AG04450 (cell line): ENCODE measurements around the gene RC3H2. TPM values are rescaled to one million over a fixed set of nuclear protein-coding genes. Genes with fewer than 3 reads are reported as not detected.
"Not testable (repeated sequence)": the region's sequence is repeated elsewhere in the genome, so short reads cannot be mapped to it uniquely, and the experiment has no call there.

ENCODE experiments used
- CTCF ChIA-PET: fragments of 300-600, 350-600 bp; formaldehyde crosslinking; extraction: SDS; loops from one replicate; lab custom pipeline; 2022; ENCODE audit warnings: antibody characterized with exemption, inconsistent platforms; lab: Charles Lee
- POLR2A ChIA-PET: fragments of 350-600 bp; formaldehyde crosslinking; extraction: SDS; loops from one replicate; lab custom pipeline; 2021; ENCODE audit warnings: antibody characterized with exemption, inconsistent platforms; lab: Yijun Ruan, JAX
- DNase-seq: peaks from one replicate; pipeline ENCODE4 v3.0.0-alpha.2; 2011; ENCODE audit warnings: low read depth, low spot score
- H3K27ac ChIP-seq: one replicate; pipeline ENCODE4 v1.5.1; 2012; ENCODE audit warnings: low read depth, low read length, control low read depth
- H3K27me3 ChIP-seq: one replicate; pipeline ENCODE4 v1.6.0; 2012; ENCODE audit warnings: low read length; ENCODE audit not compliant: control insufficient read depth, insufficient read depth
- H3K4me3 ChIP-seq: 2 replicates; pipeline ENCODE4 v1.5.1; 2011; ENCODE audit warnings: mild to moderate bottlenecking, low read depth, low read length, control low read depth
- H3K9me3 ChIP-seq: 2 replicates; pipeline ENCODE4 v1.5.1; 2012; ENCODE audit warnings: low read length; ENCODE audit not compliant: control insufficient read depth, insufficient read depth
- CTCF ChIP-seq: IDR thresholded peaks from 2 replicates; pipeline ENCODE4 v1.5.1; 2011; ENCODE audit warnings: low read depth, low read length, control low read depth, inconsistent platforms
- polyA plus RNA-seq: library from polyadenylated mRNA; depleted of rRNA; stranded (reverse); fragments of >200 nt; gene quantifications from 2 replicates; pipeline ENCODE4 v1.2.3, GENCODE V29; 2011

RC3H2 gene
- polyA plus RNA-seq, 1 experiment: 47.2 TPM

- H3K9me3 ChIP-seq: no peaks in the 10 kb centered on the region
- TF ChIP-seq CTCF: no peak
- no peak for DNase-seq
- H3K27ac ChIP-seq: no peak overlapping the region
- no peak overlapping the region for H3K4me3 ChIP-seq
- CTCF ChIA-PET: no interaction called here
- POLR2A ChIA-PET: no interaction called here
- no peaks in the 10 kb centered on the region for H3K27me3 ChIP-seq
Measured at GRCh38 chr9:122888480-122888879, 16.7 kb downstream of the RC3H2 start.

GRCh38 chr9:122883125-122883524, 22.0 kb downstream of the RC3H2 start:
- no peak for DNase-seq
- no peaks in the 10 kb centered on the region for H3K9me3 ChIP-seq
- H3K27me3 ChIP-seq: no peaks in the 10 kb centered on the region
- no peak overlapping the region for H3K27ac ChIP-seq
- TF ChIP-seq CTCF: no peak
- H3K4me3 ChIP-seq: no peak overlapping the region
- CTCF ChIA-PET: interaction anchor here (1.3 kb wide), 1 partner anchor 107 kb away, joined by 3 read pairs; no protein-coding TSS in a partner anchor
- POLR2A ChIA-PET: no interaction called here

- TF ChIP-seq CTCF: no peak
- no peaks in the 10 kb centered on the region for H3K27me3 ChIP-seq
- CTCF ChIA-PET: no interaction called here
- H3K9me3 ChIP-seq: no peaks in the 10 kb centered on the region
- POLR2A ChIA-PET: no interaction called here
- H3K4me3 ChIP-seq: no peak overlapping the region
- no peak overlapping the region for H3K27ac ChIP-seq
- DNase-seq: no peak
Measured at GRCh38 chr9:122879443-122879842, 25.7 kb downstream of the RC3H2 start.

GRCh38 chr9:122875523-122875922, 29.6 kb downstream of the RC3H2 start:
- H3K27me3 ChIP-seq: no peaks in the 10 kb centered on the region
- H3K27ac ChIP-seq: no peak overlapping the region
- DNase-seq: no peak
- CTCF ChIA-PET: no interaction called here
- POLR2A ChIA-PET: no interaction called here
- no peak for TF ChIP-seq CTCF
- no peak overlapping the region for H3K4me3 ChIP-seq
- H3K9me3 ChIP-seq: no peaks in the 10 kb centered on the region

GRCh38 chr9:122867276-122867675, 37.9 kb downstream of the RC3H2 start:
- H3K27ac ChIP-seq, POLR2A ChIA-PET, CTCF ChIA-PET, H3K4me3 ChIP-seq, H3K9me3 ChIP-seq, H3K27me3 ChIP-seq, DNase-seq: not testable (repeated sequence)

- no peak for DNase-seq
- ChIA-PET CTCF (no interaction called here), POLR2A (no interaction called here)
- H3K27me3 ChIP-seq: no peaks in the 10 kb centered on the region
- no peak for TF ChIP-seq CTCF
- H3K4me3 ChIP-seq: no peak overlapping the region
- H3K9me3 ChIP-seq: no peaks in the 10 kb centered on the region
- H3K27ac ChIP-seq: no peak overlapping the region
Measured at GRCh38 chr9:122866079-122866478, 39.1 kb downstream of the RC3H2 start.
